MCF 10A (cell line): ENCODE results near the gene PPP1R14C. TPM values are rescaled to one million over a fixed set of nuclear protein-coding genes. Genes with fewer than 3 reads are reported as not detected.

ENCODE experiments used
- BruUV-seq: library from RNA; stranded (reverse); fragments of 400-500 nt; replicated peaks from 2 replicates; lab custom pipeline; 2021; lab: Mats Ljungman, UMichigan
- CTCF ChIA-PET: fragments of 300-600 bp; sonication (Branson Sonifier 250); formaldehyde crosslinking; extraction: SDS; loops from one replicate; lab custom pipeline; 2021; ENCODE audit warnings: antibody characterized with exemption, inconsistent platforms; lab: Yijun Ruan, JAX
- POLR2A ChIA-PET: fragments of 300-600, 350-650 bp; sonication (Branson Sonifier 250); formaldehyde crosslinking; extraction: SDS; loops from one replicate; lab custom pipeline; 2020; ENCODE audit warnings: antibody characterized with exemption, inconsistent platforms; lab: Yijun Ruan, JAX
- DNase-seq: peaks from one replicate; pipeline ENCODE4 v3.0.0-alpha.2; 2018; ENCODE audit not compliant: unreplicated experiment
- H3K27ac Mint-ChIP-seq: one replicate; pipeline ENCODE4 v1.8.0; 2022; ENCODE audit warnings: mild to moderate bottlenecking, low read depth, mixed read lengths; ENCODE audit not compliant: unreplicated experiment
- H3K27me3 Mint-ChIP-seq: one replicate; pipeline ENCODE4 v1.8.0; 2022; ENCODE audit warnings: mixed read lengths; ENCODE audit not compliant: insufficient read depth, unreplicated experiment
- H3K36me3 Mint-ChIP-seq: one replicate; pipeline ENCODE4 v1.8.0; 2022; ENCODE audit warnings: mild to moderate bottlenecking, moderate library complexity, mixed read lengths; ENCODE audit not compliant: insufficient read depth, unreplicated experiment
- H3K4me1 Mint-ChIP-seq: one replicate; pipeline ENCODE4 v1.8.0; 2022; ENCODE audit warnings: mixed read lengths; ENCODE audit not compliant: insufficient read depth, unreplicated experiment
- H3K4me3 Mint-ChIP-seq: one replicate; pipeline ENCODE4 v1.8.0; 2022; ENCODE audit warnings: mild to moderate bottlenecking, moderate library complexity, mixed read lengths; ENCODE audit not compliant: unreplicated experiment
- H3K9me3 Mint-ChIP-seq: one replicate; pipeline ENCODE4 v1.8.0; 2022; ENCODE audit warnings: mixed read lengths; ENCODE audit not compliant: unreplicated experiment
- intact Hi-C: fragments of 100-400 bp; cut with micrococcal nuclease; formaldehyde crosslinking; loops from 2 replicates; pipeline ENCODE4 v1.14.1; 2022
- total RNA-seq: library from RNA; stranded (reverse); gene quantifications from 2 replicates; pipeline ENCODE4 v1.2.3, GENCODE V29; 2022
- TF ChIP-seq, protein P1 (sequence below): fragments of 200-600 bp; IDR thresholded peaks from one replicate; pipeline ENCODE4 v1.8.0; 2022; ENCODE audit warnings: antibody characterized with exemption, mild to moderate bottlenecking; ENCODE audit not compliant: unreplicated experiment

PPP1R14C gene
- total RNA-seq, 1 experiment from 2014 or later: 32.0 TPM

DNA sequence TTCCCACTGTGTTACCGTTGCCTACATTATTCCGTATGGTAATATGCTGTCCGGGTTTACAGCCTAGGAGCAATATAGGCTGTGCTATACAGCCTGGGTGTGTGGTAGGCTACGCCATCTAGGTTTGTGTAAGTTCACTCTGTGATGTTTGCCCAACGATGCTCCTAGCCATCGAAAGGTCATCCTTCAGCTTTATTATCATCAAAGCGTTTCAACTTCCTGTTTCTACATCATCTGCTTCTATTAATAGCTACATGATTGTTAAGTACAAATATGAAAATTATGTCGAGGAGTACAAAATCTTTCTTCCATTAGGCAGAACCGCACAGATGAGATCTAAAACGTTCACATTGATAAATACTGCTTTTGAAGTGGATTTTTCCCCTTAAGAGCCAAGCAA is 69.9 kb downstream of the PPP1R14C start:
- Mint-ChIP-seq H3K4me1 (peaks cover 24% of the 10 kb centered on the region), H3K27me3 (no peaks in the 10 kb centered on the region), H3K36me3 (peaks cover 10% of the 10 kb centered on the region), H3K27ac (no peak overlapping the region), H3K9me3 (no peaks in the 10 kb centered on the region), H3K4me3 (no peak overlapping the region)
- no TSS peak for BruUV-seq
- TF ChIP-seq, protein P1, sequence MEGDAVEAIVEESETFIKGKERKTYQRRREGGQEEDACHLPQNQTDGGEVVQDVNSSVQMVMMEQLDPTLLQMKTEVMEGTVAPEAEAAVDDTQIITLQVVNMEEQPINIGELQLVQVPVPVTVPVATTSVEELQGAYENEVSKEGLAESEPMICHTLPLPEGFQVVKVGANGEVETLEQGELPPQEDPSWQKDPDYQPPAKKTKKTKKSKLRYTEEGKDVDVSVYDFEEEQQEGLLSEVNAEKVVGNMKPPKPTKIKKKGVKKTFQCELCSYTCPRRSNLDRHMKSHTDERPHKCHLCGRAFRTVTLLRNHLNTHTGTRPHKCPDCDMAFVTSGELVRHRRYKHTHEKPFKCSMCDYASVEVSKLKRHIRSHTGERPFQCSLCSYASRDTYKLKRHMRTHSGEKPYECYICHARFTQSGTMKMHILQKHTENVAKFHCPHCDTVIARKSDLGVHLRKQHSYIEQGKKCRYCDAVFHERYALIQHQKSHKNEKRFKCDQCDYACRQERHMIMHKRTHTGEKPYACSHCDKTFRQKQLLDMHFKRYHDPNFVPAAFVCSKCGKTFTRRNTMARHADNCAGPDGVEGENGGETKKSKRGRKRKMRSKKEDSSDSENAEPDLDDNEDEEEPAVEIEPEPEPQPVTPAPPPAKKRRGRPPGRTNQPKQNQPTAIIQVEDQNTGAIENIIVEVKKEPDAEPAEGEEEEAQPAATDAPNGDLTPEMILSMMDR: no peak
- CTCF ChIA-PET: interaction anchor here (0.6 to 1.2 kb wide), 2 partner anchors 57 to 105 kb away, joined by 3 read pairs; no protein-coding TSS in a partner anchor
- intact Hi-C loops: no loop called here
- no peak for DNase-seq
- POLR2A ChIA-PET: interaction anchor here (0.6 to 2.5 kb wide), 6 partner anchors 10 to 68 kb away, joined by 3 to 12 read pairs (median 5); partner anchors contain the start of gene PPP1R14C

DNA sequence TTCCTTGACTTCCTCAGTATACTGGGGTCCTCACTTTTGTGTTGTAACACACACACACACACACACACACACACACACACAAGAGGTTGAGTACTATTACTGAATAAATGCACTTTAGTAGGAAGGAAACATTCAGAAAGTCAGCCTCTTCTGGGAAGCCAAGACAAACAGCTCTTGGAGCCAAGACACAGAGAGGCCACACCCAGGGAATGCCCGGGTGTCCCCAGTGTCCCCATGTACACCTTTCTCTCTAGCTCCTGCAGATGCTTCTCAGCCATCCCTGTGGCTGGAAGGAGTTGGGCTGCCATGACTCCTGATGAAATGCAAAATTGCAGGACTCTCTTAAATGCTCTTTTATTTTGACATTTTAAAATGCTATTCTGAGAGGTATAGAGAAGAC is 70.5 kb downstream of the PPP1R14C start:
- TF ChIP-seq, protein P1: no peak
- CTCF ChIA-PET: interaction anchor here (0.6 to 1.2 kb wide), 3 partner anchors 18 to 105 kb away, joined by 3 to 4 read pairs (median 3); no protein-coding TSS in a partner anchor

DNA sequence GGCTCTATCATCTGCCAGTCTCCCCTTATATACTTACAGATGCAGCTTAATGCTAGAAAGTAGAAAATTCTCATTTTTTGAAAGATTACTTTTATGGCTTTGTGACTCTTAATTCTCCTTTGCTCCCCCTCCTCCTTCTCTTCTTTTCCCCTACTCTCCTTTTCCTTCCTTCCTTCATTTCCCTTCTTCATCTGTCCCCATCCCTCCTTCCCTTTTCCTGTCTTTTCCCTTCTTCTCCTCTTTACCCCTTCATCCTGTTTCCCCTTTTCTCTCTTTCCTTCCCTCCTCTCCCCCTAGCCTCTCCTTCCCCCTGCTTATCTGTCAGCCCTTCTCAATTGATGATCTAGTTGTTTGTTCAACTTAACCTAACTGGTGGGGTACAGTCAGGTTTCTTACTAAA is 71.5 kb downstream of the PPP1R14C start:
- POLR2A ChIA-PET: interaction anchor here (1.8 kb wide), 1 partner anchor 71 kb away, joined by 5 read pairs; no protein-coding TSS in a partner anchor
- TF ChIP-seq, protein P1: no peak
- CTCF ChIA-PET: no interaction called here
- no peak overlapping the region for H3K4me3 Mint-ChIP-seq
- intact Hi-C loops: no loop called here
- no peak overlapping the region for H3K27ac Mint-ChIP-seq
- no peaks in the 10 kb centered on the region for H3K9me3 Mint-ChIP-seq
- BruUV-seq: no TSS peak
- H3K27me3 Mint-ChIP-seq: no peaks in the 10 kb centered on the region
- peaks cover 17% of the 10 kb centered on the region for H3K4me1 Mint-ChIP-seq
- DNase-seq: no peak
- H3K36me3 Mint-ChIP-seq: peaks cover 13% of the 10 kb centered on the region

More for the DNA sequence above, 70.5 kb downstream of the PPP1R14C start:
- intact Hi-C loops: no loop called here
- H3K36me3 Mint-ChIP-seq: peaks cover 13% of the 10 kb centered on the region
- H3K4me3 Mint-ChIP-seq: no peak overlapping the region
- H3K27me3 Mint-ChIP-seq: no peaks in the 10 kb centered on the region
- DNase-seq: no peak
- no TSS peak for BruUV-seq
- no peak overlapping the region for H3K27ac Mint-ChIP-seq
- H3K9me3 Mint-ChIP-seq: no peaks in the 10 kb centered on the region
- POLR2A ChIA-PET: interaction anchor here (0.6 to 2.5 kb wide), 6 partner anchors 11 to 69 kb away, joined by 3 to 12 read pairs (median 5); partner anchors contain the start of gene PPP1R14C
- peaks cover 19% of the 10 kb centered on the region for H3K4me1 Mint-ChIP-seq

DNA sequence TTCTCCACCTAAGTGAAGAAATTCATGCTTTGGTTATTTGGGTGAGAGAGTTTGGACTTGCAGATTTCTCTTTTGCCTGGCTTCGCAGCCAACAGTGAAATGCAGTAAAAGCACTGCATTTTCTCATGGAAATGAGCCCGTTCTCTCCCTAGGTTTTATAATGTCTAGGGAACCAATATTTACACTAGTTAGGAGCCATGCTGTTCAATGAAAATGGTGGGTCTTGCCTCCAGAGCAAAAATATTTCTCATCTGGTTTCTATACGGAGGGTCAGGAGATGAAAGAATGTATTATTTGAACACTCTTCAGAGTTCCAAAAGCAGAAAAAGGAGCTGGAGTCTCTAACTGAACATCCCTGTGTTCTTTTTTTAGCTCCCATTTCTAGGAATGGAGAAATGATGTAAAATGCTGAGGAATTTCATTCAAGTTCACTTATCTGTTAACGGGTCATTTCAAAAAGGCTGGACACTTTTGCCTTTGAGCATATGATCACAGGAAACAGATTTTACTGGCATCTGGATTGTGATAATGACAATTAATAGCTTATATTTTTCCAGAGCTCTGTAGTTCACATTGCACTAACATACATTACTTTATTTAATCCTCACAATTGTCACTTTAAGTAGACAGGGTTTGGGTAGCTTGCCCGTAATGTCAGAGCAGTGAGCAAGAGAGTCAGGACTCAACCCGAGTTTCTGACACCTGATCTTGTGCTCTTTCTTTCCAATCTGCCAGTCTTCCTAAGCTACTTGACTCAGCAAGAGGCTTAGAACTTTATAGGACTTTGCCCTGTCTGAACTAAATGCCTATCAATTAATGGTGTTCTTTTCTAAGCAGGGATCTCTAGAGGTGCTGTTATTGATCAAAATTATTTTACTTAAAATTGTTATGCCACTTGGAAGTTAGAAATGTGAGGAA is 78.0 kb downstream of the PPP1R14C start:
- DNase-seq: no peak
- H3K4me3 Mint-ChIP-seq: no peak overlapping the region
- intact Hi-C loops: no loop called here
- BruUV-seq: no TSS peak
- no peaks in the 10 kb centered on the region for H3K27me3 Mint-ChIP-seq
- peaks cover 14% of the 10 kb centered on the region for H3K36me3 Mint-ChIP-seq
- H3K9me3 Mint-ChIP-seq: no peaks in the 10 kb centered on the region
- H3K4me1 Mint-ChIP-seq: no peaks in the 10 kb centered on the region
- no peak overlapping the region for H3K27ac Mint-ChIP-seq
- TF ChIP-seq, protein P1: no peak
- ChIA-PET POLR2A (interaction anchor here (1.0 to 1.7 kb wide), 3 partner anchors 10 to 48 kb away, joined by 3 to 5 read pairs (median 3); no protein-coding TSS in a partner anchor), CTCF (interaction anchor here (0.5 to 1.5 kb wide), 4 partner anchors 13 to 181 kb away, joined by 3 to 4 read pairs (median 3); no protein-coding TSS in a partner anchor)
